HG03066 (cell line): ENCODE measurements around the gene IFRD1.

Experiments used
- ATAC-seq: cut with Tn5 transposase; IDR thresholded peaks from one replicate; pipeline ENCODE4 v1.9.1; 2021; ENCODE audit warnings: low read depth; ENCODE audit not compliant: unreplicated experiment

The IFRD1 gene, protein sequence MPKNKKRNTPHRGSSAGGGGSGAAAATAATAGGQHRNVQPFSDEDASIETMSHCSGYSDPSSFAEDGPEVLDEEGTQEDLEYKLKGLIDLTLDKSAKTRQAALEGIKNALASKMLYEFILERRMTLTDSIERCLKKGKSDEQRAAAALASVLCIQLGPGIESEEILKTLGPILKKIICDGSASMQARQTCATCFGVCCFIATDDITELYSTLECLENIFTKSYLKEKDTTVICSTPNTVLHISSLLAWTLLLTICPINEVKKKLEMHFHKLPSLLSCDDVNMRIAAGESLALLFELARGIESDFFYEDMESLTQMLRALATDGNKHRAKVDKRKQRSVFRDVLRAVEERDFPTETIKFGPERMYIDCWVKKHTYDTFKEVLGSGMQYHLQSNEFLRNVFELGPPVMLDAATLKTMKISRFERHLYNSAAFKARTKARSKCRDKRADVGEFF

DNA sequence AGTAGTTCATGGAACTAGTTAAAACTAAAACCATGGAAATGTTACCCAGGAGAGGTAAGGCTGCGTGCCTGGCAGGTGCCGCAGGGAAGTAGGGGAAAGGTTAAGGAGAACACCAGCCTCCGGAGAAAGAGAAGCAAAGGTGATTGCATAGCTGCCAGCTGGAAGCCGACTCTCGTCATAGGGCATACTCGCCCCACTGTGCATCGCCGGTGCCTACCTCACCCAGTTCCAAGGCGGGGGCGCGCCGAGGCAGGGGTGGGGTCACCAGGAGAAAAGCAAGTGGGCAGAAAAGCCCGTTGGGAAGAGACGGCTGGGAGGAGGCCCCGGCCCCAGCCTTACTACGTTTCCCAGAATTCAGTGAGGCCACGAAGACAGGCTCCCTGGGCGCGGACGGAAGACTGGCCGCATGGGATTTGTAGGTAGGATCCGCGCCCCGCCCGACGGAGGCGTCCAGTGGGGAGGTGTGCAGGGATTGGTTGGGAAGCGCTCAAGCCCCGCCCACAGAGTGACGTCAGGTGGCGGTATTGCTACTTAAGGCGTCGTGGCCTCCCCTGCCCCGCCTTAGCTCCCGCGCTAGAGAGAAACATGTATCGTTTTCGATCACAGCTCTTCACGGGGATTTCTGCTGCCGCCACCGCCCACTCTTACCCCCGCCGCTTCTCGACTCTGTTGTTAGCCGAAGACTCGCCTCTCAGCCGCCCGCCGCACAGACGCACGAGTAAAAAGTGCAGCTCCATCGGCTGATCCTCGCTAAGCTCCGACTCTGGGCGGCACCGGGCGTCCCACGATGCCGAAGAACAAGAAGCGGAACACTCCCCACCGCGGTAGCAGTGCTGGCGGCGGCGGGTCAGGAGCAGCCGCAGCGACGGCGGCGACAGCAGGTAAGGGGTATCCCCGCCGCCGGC lies at the start of gene IFRD1:
TSS of gene IFRD1 (plus strand) at position 559 of the 905 bp plus-strand sequence. CDS start at position 788, 229 bp downstream.
- peak; percentile 67 for ATAC-seq

DNA sequence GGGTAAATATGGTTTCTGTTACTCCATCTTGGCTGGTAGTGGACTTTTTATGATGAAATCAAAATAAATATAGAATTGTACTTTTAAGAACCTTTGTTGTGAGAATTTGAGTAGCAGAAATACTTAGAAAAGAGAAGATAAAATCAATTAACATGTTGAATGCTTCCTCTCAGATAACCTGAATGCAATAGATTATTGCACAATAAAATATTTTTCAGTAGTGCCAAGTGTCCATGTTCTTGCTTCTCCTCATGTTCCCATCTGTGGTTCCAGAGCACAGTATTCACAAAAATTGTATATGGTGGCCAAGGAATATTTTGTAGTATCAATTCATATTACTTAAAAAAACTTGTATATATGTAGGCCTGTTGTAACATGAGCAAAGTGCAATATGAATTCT lies 45.9 kb upstream of the IFRD1 start:
- no peak for ATAC-seq

DNA sequence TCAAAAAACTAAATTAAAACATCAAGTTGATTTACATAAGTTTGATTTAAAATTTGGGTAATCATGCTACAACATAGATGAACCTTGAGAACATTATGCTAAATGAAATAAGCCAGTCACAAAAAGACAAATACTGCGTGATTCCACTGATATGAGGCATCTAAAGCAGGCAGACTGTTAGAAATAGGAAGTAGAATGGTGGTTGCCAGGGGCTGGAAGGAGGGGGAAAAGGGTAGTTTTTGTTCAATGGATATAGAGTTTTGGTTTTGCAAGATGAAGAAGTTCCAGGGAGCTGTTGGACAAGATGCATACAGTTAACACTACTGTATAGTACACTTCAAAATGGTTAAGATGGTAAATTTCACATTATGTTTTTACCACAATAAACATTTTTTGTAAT lies 45.0 kb upstream of the IFRD1 start:
- ATAC-seq, result no peak

DNA sequence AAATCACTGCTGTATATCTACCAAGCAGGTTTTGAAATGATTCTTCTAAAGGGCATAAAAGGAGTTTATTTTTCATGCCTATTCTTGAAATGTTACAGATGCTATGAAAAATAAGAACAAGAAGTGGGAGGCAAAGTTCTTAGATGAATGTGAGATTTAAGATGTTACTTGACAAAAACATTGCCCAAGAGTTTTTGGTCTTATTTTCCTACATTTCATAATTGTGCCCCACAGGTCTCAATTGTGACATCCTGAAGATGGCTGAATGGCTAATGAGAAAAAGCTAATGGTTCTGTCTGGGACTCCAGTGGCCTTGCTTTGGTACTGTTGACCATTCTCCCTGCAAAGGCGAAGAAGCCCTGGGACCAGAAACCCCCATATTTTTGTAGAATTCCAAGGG lies 43.0 kb upstream of the IFRD1 start:
- ATAC-seq, result no peak

DNA sequence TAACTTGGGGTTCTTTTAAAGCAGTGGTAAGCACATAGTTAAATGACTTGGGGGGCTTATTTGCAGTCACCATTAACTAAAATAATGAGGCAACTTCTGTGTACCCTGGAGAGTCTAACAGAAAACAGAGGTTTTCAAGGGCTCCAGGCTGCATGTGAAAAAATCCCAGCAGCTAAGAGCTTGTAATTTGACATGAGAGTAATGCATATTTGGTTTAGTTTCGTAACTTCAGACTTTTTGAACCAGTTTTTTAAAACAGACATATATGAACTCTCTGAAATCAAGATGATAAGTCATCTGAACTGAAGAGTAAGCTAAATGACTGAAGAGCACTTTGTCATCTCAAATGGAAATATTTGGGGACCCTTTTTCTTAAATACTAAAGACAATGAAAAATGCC lies 40.2 kb upstream of the IFRD1 start:
- ATAC-seq, result no peak

DNA sequence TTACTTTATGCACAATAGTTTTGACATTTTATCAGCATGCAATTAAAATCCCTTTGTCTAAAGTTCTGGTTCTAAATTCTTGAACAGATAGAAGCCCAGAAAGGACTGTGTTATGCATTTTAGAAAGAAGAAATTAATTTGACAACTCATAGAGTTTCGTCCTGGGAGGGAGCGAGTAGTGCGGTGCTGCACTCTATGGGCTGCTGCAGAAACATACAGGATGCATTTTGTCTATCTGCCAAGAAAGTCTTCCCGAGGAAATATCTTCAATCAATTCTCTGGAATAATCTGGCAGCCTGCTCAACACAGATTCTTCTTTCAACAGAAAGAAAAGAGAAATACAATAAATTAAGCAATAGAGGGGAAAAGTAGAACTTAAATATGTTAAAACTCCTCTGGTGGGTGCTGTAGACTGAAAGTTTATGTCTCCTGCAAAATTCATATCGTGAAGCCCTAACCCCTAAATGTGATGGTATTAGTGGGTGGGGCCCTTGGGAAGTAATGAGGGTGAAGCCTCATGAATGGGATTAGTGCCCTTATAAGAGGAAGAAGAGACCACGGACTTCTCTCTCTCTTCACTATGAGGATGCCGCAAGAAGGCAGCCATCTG lies 39.0 kb upstream of the IFRD1 start:
- no peak for ATAC-seq

DNA sequence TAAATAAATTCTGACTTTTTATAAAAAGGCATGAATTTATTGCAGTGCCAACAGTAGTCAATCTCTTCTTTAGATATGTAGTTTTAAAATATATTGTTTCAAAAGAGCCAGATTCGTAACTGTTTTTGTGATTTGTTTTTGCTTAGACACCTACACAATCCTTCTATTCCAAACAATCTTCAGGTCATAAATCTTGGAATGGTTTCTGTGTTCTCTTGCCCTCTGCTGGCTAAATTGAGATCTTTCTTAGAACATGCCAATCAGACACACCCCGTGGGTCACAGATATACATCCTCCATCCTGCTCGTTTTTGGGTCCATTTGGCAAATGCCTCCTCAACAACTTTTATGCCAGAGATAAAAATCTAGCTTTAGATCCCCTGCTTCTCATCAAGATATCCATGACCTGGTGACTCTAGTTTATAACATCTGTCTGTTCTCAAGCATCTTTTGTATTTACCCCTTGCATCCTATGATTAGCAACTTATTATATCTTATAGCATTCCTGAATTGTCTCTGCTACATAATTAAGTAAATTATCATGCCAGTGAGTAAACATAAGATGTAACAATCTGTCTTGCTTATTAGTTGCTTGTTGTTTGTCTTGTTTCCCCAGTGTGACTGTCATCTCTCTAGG lies 35.3 kb upstream of the IFRD1 start:
- no peak for ATAC-seq

DNA sequence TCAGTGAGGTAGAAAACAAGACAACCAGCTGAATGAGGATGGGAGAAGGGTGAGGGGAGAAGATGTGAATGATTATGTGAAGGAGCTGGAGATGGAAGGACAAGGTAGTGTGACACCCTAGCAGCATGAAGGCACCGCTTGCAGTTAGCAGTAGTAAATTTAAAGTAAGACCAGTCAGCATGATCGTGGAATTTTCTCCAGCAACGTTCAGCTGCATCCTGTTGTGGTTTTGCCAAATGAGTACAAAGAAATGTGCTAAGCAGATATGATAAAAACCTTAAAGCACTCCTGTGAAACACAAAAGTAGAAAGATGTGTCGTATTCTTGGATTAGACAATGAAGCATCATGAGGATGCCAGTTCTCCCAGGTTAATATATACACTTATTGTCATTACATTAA lies 34.1 kb upstream of the IFRD1 start:
- ATAC-seq, result no peak

DNA sequence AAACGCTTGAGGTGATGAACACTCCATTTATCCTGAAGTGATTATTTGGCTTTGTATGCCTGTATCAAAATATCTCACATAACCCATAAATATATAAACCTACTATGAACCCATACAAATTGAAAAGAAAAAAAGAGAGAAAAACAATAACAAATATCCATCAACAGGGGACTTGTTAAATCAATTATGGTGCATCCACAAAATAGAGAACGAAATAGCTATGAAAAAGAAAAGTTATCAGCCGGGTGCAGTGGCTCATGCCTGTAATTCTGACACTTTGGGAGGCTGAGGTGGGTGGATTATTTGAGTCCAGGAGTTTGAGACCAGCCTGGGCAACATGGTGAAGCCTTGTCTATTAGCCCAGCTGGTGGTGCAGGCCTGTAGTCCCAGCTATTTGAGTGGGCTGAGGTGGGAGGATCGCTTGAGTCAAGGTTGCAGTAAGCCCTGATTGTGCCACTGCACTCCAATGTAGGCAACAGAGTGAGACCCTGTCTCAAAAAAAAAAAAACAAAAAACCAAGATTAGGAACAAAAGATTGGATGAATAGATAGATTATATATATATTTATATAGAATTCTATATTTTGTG lies 30.6 kb upstream of the IFRD1 start:
- ATAC-seq, result no peak

DNA sequence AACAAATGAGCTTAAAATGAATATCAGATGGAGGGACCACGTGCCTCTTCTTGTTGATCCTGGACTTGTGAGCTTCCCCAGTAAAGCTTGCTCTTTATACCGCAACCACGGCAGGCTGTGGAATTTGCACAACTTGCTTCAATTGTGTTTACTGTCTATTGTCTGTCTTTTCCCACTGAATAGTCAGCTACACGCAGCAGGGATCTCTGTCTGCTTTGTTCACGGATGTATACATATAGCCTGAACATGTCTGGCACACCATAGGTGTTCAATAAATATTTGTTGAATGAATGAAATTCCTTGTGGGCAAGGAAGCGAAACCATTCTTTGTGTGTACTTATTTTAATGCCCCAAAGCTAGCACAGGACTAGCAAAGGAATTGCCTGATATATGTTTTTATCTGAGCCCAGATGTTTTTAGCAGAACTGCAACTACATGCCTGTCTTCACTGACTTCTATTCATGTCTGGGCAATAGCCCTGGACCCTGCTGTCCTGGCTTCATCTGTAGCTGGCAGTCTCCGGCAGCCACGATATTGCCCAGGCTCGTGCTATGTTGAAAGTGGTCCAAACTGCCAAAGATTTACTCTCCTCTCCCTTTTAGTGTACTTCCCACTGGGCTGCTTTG lies 29.9 kb upstream of the IFRD1 start:
- ATAC-seq, result no peak

DNA sequence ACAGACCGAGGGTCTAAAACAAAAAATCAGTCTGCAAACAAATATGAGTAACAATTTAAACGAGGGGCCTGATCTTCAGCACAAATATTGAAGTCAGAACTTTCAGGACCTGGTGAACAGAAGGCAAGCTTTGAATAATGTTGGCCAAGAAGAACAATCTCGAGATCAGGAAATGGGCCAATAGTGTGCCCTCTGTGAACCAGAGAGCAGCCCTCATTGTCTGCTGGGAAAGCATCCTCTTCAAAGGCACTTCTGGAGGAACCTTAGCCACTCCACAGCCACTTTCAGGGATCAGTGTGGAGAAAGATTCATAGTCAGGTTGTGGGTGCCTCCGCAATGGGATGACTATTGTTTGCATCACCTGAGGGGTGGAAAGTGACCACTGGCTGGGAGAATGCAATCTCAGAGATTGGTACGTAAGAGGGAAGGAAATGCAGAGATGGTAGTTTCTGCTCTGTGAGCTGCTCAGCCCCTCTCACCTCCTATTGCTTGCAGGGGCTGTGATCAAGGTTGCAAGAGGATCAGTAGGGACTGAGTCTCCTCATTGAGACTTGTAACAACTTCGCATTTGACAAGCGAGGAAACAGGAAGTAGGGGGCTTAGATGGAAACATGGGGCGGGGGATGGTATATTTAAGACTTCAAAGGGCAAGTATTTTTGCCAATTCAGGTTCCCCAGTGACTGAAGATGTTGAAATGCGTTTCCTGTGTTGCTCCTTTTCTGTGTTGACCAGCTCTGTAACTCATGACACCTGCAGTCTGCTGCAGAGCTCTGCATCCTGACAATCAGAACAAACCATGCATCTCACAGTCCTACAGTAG lies 28.4 kb upstream of the IFRD1 start:
- no peak for ATAC-seq

DNA sequence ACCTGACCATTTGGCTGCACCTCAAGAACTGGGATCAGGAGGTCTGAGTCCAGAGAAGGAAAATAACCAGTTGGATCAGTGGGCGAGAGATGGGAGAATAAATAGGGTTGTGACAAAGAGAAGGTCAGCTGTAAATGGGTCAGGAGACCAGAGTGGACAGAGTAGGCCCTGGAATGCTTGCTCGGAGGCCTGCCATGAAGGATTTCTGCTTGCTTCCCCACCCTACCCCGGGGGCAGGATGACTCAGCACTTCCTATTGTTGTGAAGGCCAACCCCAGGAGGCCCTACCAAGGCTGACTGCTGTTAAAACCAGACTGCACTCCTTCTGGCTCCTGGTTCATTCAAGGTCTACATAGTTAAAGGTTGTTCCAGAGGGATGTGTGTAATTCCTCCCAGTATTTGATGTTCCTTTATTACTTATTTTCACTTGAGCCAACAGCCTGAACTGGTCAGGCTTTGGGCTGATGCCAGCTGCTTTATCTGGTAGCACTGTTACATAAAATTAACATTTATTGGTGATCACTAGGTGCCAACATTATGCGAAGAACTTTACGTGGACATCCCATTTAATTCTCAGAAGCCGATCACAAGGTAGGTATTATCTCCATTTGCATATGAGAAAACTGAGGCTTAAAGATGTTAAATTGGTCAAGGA lies 27.3 kb upstream of the IFRD1 start:
- no peak for ATAC-seq

DNA sequence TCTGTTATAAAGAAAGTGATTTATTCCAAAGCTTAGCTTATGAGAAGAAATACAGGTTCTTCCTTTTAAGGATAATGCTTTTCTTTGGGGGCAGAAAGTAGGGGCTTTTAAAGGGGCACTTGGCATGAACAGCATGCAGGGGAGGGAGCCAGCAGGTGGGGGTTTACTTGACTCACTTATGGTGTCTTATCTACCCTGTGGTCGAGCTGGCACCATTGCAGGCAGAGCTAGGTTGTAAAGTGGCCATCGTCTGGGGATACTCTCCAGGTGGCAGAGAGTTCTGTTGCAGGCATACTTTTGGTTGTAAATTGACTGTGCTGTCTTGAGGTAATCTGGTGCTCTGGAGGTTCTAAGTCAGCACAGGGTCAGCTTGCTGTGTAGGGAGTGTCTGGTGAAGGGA lies 26.3 kb upstream of the IFRD1 start:
- ATAC-seq, result no peak

DNA sequence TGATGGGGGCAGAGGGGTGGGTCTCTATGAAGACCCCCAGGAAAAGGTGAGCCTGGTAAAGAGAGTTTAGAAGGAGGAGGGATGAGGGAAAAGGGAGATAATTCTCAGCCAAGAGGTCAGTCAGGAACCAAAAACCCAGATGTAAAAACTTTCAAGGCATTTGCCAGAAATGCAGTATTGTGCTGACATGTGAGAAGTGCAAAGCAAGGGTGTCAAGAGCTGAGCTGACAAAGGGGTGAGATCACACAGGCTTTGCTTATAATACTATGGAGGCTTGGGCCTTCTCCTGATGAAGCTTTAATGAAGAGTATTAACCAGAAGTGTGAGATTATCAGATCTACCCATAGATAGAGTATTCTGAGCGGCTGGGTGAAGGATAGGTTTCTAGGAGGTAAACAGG lies 22.3 kb upstream of the IFRD1 start:
- ATAC-seq, result no peak

DNA sequence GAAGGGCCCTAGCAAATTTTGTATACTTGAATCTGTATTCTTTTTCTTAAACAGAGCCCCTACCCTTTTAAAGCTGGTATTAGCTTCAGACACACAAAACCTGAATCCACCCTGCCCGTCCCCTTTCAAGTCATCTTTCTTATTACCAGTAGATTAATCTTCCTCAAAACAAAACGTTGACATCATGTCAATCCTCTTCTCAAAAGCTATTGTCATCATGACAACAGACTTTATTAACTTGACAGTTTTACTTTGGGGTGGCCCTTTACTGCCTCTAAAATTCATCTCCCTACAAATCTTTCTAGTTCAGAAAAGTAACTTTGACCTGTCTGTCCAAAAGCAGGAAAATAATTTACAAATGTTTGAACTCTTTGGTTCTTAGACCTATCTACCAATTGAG lies 21.5 kb upstream of the IFRD1 start:
- no peak for ATAC-seq

DNA sequence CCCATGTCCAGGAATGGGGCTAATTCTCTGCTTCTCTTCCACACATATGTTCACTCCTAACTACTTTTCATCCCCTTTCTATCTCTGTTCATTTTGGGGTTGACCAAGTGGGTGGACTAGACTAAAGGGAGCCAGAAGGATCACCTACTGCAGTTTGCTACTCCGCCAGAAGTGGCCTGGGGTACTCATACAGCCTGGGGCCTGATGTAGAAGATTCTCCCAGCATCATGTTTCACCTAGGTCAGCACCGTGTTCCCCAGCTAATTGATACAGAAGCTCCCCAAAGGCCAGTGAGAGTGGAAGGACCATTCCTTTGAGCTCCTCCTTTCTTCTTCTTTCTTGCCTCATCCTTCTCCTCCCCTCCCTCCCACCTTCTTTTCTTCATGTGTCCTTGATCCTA lies 19.6 kb upstream of the IFRD1 start:
- ATAC-seq, result no peak

DNA sequence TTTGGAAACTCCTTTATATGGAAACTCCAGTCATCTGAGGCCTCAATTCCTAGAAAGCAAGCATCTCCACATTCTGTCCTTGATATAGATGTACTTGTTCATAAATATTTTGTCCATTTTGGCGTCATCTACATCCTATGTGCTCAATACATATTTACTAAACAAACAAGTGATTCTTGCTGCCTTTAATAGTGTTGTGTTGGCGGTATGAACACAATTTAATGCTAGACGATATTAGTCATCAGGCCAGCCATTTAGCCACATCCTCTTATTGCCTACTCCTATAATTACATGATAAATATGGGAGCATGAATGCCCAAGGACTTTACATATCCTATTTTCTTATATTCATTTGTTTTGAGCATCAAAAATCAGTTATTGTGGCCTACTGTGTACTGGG lies 18.5 kb upstream of the IFRD1 start:
- no peak for ATAC-seq

DNA sequence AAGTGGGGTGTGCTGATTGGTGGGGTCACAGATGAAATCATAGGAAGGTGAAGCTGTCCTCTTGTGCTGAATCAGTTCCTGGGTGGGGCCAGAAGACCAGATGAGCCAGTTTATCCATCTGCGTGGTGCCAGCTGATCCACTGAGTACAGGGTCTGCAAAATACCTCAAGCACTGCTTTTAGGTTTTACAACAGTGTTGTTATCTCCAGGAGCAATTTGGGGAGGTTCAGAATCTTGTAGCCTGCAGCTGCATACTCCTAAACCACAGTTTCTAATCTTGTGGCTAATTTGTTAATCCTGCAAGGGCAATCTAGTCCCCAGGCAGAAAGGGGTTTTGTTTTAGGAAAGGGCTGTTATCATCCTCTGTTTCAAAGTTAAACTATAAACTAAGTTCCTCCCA lies 17.0 kb upstream of the IFRD1 start:
- ATAC-seq, result no peak

DNA sequence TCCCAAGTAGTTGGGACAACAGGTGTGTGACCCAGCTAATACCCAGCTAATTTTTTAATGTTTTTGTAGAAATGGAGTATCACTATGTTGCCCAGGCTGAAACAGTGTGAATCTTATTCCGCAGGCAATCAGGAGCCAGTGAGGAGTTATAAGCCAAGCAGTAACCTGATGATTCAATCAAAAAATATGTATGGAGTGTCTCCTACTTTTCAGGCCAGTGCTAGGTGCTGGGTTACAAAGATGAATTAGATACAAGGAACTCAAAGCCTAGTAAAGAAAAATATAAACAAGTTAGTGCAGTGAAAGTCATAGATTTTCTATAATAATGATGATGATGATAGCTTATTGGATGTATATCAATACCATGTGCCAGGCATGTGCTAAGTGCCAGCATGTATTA lies 13.2 kb upstream of the IFRD1 start:
- no peak for ATAC-seq
